Cardiac fibroblast (primary cell): ENCODE measurements around the gene RHD.
A peak's percentile ranks its signal among the peaks of the same experiment; 100 is the strongest.

Source experiments
- DNase-seq, 2 donors: peaks; one replicate each; pipeline versions ENCODE4 v3.0.0 to v3.0.0-alpha.2; 2010; ENCODE audit warnings: low read depth in 2 of 2
- H3K4me3 ChIP-seq, 2 donors: replicated peaks in 1 of 2; 1 replicate in 1 of 2; 2 replicates in 1 of 2; pipeline ENCODE4 v1.5.1; 2011; ENCODE audit warnings: low read depth in 2 of 2, low read length in 2 of 2, mild to moderate bottlenecking in 2 of 2, moderate library complexity in 1 of 2
- TF ChIP-seq, protein P1 (sequence below): IDR thresholded peaks from one replicate; pipeline ENCODE4 v1.5.1; 2011; ENCODE audit warnings: low read depth, mild to moderate bottlenecking, low read length, inconsistent platforms

Gene RHD

DNA sequence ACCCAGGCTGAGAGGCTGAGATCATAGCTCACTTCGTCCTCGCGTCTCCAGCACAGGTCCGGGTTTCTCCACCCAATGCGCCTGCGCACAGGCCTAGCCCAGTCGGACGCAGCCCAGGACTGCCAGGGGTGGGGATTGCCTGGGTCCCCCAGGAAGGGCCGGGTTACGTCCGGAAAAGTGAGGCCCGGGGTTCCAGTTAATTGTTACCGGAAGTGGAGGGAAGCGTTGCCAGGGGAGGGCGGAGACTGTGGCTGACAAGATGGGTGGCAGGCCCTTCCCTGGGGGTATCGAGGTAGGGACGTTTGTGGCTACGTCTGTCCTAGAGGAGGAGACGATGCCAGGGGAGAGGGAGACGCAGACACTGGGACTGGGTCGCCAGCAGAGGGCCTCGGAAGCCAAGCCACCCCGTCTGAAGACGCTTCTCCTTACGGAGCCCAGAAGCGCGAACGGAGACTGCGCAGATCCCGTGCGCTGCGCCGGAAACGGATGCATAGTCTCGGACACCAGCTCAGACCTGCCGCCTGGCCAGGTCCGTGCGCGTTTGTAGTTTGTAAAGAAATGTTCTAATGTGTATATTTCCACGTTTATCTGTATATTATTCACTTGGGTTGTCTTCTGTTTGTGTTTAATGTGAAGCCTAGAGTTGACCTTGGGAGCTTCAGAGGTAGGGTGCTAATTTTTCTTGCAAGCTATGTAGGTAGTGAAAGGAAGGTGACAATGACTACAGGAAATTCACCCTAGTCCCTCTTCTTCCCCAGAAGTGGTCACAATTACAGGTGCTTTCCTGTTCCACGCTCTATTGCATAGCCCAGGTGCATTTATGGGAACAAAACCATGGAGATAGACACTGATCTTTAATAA is 32.4 kb upstream of the RHD start:
- peak; percentile 91 to 93 for DNase-seq
- H3K4me3 ChIP-seq = peak overlapping the region; percentile 39 to 49
- TF ChIP-seq, protein P1, sequence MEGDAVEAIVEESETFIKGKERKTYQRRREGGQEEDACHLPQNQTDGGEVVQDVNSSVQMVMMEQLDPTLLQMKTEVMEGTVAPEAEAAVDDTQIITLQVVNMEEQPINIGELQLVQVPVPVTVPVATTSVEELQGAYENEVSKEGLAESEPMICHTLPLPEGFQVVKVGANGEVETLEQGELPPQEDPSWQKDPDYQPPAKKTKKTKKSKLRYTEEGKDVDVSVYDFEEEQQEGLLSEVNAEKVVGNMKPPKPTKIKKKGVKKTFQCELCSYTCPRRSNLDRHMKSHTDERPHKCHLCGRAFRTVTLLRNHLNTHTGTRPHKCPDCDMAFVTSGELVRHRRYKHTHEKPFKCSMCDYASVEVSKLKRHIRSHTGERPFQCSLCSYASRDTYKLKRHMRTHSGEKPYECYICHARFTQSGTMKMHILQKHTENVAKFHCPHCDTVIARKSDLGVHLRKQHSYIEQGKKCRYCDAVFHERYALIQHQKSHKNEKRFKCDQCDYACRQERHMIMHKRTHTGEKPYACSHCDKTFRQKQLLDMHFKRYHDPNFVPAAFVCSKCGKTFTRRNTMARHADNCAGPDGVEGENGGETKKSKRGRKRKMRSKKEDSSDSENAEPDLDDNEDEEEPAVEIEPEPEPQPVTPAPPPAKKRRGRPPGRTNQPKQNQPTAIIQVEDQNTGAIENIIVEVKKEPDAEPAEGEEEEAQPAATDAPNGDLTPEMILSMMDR = peak; percentile 65

DNA sequence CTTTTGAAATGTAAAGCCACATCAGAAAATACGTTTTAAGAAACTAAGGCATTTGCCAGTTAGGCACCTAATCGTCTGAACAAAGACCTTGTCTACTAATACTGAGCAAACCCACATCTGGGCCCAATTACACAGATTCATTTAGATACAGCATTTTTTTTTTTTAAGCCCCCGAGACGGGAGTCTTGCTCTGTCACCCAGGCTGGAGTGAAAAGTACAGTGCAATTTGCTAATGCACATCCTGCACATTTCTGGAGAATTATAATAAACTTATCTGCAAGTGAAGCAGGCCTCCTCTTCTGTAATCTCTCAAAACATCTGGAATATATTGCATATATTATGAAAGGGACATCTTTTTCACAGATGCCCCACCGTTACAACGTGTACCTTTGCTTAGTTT is 28.4 kb upstream of the RHD start:
- no peak overlapping the region for H3K4me3 ChIP-seq
- DNase-seq = no peak
- TF ChIP-seq, protein P1 = no peak

DNA sequence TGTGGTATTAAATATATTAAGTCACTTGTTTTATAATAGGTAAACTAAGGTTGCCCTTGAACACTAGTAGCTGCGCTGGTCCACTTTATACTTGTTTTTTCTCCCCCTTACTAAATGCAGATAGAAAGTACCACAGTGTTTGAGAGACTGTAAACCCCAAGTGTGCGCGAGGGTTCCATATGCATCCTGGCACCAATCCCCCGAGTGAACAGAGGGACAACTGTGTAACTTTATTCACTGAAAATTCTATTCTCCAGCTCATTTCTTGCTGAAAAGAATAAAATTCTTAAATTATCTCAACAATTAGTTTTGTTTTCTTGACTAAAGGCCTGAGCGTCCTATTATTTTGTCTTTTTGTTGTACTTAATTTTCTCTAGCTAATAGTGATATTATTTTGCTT is 26.9 kb upstream of the RHD start:
- TF ChIP-seq, protein P1 = no peak
- no peak for DNase-seq
- H3K4me3 ChIP-seq = peak overlapping the region; percentile 78 to 99

GRCh38 chr1:25245809-25246599 is 26.3 kb upstream of the RHD start:
- TF ChIP-seq, protein P1 = no peak
- peak overlapping the region; percentile 78 to 99 for H3K4me3 ChIP-seq
- DNase-seq = peak; percentile 51 to 61

GRCh38 chr1:25246600-25247023 is 25.7 kb upstream of the RHD start:
- no peak for DNase-seq

GRCh38 chr1:25247024-25247828 is 25.1 kb upstream of the RHD start, which contains the start of gene RSRP1:
Gene RSRP1 (minus strand): TSS chr1:25247454. CDS start chr1:25246963, 491 bp downstream.
- TF ChIP-seq, protein P1 = no peak
- peak; percentile 98 to 99 for DNase-seq

More at GRCh38 chr1:25246600-25247023, 25.7 kb upstream of the RHD start:
- TF ChIP-seq, protein P1 = no peak
- peak overlapping the region; percentile 78 to 99 for H3K4me3 ChIP-seq

More at GRCh38 chr1:25247024-25247828, 25.1 kb upstream of the RHD start, which contains the start of gene RSRP1:
- peak within 1 kb of the TSS; percentile 78 to 99 for H3K4me3 ChIP-seq
